PFSK-1 (cell line): ENCODE data around the gene DCAF10.

Experiments used
- FOXP2 ChIP-seq: optimal IDR thresholded peaks from 2 replicates; pipeline ENCODE3; 2011; ENCODE audit warnings: borderline replicate concordance, control low read depth, inconsistent platforms; ENCODE audit not compliant: insufficient read depth; ENCODE audit errors: extremely low read length, extremely low read depth
- POLR2AphosphoS5 ChIP-seq: IDR thresholded peaks from 2 replicates; pipeline ENCODE4 v1.6.1; 2012; ENCODE audit warnings: low read depth, mild to moderate bottlenecking, control low read depth, low read length, moderate library complexity
- SIN3A ChIP-seq: IDR thresholded peaks from 2 replicates; pipeline ENCODE4 v1.6.1; 2012; ENCODE audit warnings: mild to moderate bottlenecking, low read length, moderate library complexity, borderline replicate concordance; ENCODE audit not compliant: insufficient read depth
- TAF1 ChIP-seq: IDR thresholded peaks from 2 replicates; pipeline ENCODE4 v1.6.1; 2012; ENCODE audit warnings: low read length, control low read depth, borderline replicate concordance; ENCODE audit not compliant: insufficient read depth
- TF ChIP-seq, protein P1 (sequence below), 2 experiments: IDR thresholded peaks; 2 replicates each; pipeline versions ENCODE4 v1.6.1 to v1.8.0; 2011 to 2012; ENCODE audit warnings: low read depth in 2 of 2, low read length in 2 of 2, control low read depth in 1 of 2, inconsistent platforms in 1 of 2, mild to moderate bottlenecking in 1 of 2, moderate library complexity in 1 of 2; ENCODE audit not compliant: insufficient read depth in 1 of 2

The DCAF10 gene

GRCh38 chr9:37758747-37759146 is 41.9 kb upstream of the DCAF10 start:
- TF ChIP-seq POLR2AphosphoS5 (no peak), SIN3A (no peak), FOXP2 (no peak), TAF1 (no peak)
- TF ChIP-seq, protein P1, sequence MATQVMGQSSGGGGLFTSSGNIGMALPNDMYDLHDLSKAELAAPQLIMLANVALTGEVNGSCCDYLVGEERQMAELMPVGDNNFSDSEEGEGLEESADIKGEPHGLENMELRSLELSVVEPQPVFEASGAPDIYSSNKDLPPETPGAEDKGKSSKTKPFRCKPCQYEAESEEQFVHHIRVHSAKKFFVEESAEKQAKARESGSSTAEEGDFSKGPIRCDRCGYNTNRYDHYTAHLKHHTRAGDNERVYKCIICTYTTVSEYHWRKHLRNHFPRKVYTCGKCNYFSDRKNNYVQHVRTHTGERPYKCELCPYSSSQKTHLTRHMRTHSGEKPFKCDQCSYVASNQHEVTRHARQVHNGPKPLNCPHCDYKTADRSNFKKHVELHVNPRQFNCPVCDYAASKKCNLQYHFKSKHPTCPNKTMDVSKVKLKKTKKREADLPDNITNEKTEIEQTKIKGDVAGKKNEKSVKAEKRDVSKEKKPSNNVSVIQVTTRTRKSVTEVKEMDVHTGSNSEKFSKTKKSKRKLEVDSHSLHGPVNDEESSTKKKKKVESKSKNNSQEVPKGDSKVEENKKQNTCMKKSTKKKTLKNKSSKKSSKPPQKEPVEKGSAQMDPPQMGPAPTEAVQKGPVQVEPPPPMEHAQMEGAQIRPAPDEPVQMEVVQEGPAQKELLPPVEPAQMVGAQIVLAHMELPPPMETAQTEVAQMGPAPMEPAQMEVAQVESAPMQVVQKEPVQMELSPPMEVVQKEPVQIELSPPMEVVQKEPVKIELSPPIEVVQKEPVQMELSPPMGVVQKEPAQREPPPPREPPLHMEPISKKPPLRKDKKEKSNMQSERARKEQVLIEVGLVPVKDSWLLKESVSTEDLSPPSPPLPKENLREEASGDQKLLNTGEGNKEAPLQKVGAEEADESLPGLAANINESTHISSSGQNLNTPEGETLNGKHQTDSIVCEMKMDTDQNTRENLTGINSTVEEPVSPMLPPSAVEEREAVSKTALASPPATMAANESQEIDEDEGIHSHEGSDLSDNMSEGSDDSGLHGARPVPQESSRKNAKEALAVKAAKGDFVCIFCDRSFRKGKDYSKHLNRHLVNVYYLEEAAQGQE (IDR thresholded peaks at IDR 0.05; ENCODE audit: insufficient read depth in 1 of 2, low read depth in 2 of 2, low read length in 2 of 2): no peak

DNA sequence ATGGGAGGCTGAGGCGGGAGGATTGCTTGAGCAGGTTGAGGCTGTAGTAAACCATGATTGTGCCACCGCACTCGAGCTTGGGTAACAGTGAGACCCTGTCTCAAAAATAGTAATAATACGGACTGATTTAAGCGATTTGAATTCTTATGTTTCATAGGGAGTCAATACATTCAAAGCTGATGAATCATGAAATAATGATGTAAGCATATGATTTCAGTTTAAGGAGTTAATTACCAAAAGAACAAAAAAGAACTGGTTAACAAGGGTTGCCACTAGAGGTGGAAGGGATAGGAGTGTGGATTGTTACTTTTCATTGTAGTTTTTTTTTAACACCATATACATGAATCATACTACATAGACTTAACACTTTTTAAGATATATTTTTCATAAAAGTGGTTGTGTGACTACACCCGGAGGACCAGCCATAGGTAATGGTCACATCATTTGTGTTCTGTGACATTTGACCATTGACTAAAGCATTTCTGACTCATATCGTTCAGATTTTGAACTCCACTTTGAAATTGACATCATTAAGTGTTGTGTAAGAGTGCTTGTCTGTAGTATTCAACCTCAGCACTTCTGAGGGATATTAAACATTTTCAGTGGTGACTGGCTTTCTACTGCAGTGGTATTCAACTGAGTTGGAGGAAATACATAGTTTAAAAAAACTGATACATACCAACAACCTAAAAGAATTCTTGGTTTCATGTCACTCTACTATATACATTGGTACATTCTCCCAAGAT is 40.0 kb upstream of the DCAF10 start:
- TF ChIP-seq, protein P1 (IDR thresholded peaks at IDR 0.05; ENCODE audit: insufficient read depth in 1 of 2, low read depth in 2 of 2, low read length in 2 of 2): no peak
- TF ChIP-seq SIN3A (no peak), POLR2AphosphoS5 (no peak), FOXP2 (no peak), TAF1 (no peak)

DNA sequence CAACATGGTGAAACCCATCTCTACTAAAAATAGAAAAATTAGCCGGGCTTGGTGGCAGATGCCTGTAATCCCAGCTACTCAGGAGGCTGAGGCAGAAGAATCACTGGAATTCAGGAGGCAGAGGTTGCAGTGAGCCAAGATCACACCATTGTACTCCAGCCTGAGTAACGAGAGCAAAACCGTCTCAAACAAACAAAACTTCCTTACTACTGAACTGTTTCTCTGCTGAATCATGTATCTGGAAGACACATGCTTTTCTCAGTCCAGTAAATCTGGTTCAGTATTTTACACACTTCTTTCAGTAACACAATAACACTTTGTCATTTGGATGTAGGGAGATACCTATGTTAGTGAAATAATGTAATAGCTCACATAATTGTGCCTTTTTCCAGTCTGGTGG is 39.1 kb upstream of the DCAF10 start:
- TF ChIP-seq TAF1: no peak
- no peak for TF ChIP-seq POLR2AphosphoS5
- TF ChIP-seq FOXP2: no peak
- no peak for TF ChIP-seq SIN3A
- TF ChIP-seq, protein P1 (IDR thresholded peaks at IDR 0.05; ENCODE audit: insufficient read depth in 1 of 2, low read depth in 2 of 2, low read length in 2 of 2): no peak

DNA sequence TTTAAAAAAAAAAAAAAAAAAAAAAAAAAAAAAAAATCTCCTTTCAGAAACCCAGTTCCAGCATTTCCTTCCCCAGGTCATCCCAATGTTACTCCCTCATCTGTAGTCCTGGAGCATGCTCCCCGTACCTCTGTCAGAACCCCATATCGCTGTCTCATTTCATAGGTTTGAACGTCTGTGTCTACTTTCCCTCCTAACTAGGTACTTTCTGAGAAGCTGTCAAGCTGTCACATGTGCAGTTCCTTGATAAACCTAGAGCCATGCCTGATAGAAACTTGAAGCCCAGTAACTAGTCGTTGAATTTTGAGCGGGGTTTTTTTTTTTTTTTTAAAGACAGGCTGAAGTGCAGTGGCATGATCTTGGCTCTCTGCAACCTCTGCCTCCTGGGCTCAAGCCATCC is 31.3 kb upstream of the DCAF10 start:
- TF ChIP-seq POLR2AphosphoS5: no peak
- TF ChIP-seq, protein P1 (IDR thresholded peaks at IDR 0.05; ENCODE audit: insufficient read depth in 1 of 2, low read depth in 2 of 2, low read length in 2 of 2): no peak
- TF ChIP-seq TAF1: no peak
- TF ChIP-seq SIN3A: no peak
- TF ChIP-seq FOXP2: no peak

DNA sequence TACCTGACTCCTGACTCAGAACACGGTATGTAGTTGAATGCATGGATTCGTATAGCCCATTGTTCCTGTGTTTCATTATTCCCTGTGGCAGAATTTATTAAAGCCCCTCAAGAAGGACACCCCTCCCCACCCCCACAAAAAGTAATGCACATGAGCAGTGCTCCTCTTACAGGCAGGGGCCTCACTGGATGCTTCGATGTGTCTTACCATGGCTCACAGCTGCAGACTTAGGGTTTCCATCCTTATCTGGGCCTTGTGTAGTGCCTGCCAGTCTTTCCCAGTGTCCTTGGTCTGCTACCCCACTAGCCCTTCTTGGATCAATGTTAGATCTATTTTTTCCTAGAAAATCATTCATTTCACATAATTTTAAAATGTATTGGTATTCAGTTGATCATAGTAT is 30.6 kb upstream of the DCAF10 start:
- TF ChIP-seq FOXP2 (no peak), TAF1 (no peak), SIN3A (no peak), POLR2AphosphoS5 (no peak)
- TF ChIP-seq, protein P1 (IDR thresholded peaks at IDR 0.05; ENCODE audit: insufficient read depth in 1 of 2, low read depth in 2 of 2, low read length in 2 of 2): no peak
